AG08396 (cell line): ENCODE measurements around the gene UBXN7.
"Not testable (repeated sequence)": the region's sequence is repeated elsewhere in the genome, so short reads cannot be mapped to it uniquely, and the experiment has no call there.

Experiments used
- DNase-seq: peaks from one replicate; pipeline ENCODE4 v3.0.0; 2012; ENCODE audit warnings: low spot score, mixed read lengths

Gene UBXN7

DNA sequence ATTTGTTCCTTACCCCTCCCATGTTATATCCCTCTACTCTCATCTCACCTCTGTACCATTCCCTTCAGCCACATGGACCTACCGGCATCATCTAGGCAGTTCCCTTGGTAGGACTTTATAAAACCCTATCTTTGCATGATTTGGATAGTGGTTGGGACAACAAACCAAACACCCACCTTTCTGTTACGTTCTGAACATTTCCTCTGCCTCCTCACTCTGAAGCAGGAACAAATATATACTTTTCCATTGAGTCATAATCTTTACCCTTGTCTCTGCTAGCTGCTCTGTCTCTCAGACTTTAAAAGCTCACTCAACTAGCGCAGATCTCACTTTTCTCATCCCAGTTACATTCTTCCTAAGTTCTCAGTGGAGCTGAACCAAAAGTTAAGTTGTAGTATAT, 17.8 kb downstream of the UBXN7 start:
- DNase-seq, result peak; percentile 14

DNA sequence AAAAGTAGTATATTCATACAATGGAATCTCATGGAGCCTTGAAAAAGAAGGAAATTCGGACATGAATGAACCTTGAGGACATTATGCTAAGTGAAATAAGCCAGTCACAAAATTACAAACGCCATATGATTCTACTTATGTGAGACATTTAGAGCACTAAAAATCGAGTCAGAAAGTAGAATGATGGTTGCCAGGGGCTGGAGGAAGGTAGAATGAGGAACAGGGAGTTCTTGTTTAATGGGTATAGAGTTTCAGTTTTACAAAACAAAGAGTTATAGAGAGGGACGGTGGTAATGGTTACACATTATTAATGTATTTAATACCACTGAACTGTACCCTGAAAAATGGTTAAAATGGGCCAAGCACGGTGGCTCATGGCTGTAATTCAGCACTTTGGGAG, 19.5 kb downstream of the UBXN7 start:
- no peak for DNase-seq

DNA sequence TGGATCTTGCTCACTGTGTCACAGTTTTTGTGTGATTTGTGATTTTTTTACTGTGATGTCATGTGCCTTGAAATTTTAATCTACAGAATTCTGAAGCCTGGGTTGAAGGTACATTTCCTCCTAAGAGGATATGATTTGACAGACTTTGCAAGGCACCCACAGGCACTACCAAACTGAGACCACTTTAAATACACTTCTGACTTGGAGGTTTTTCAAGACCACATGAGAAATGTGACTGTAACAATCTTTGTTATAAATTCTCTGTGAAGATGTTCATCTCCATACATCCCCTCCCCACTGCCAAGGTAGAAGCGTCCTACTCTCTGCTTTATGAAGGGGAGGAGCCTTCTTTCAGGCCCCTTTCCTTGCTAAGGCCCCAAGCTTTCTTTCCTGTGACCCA, 22.8 kb downstream of the UBXN7 start:
- no peak for DNase-seq

DNA sequence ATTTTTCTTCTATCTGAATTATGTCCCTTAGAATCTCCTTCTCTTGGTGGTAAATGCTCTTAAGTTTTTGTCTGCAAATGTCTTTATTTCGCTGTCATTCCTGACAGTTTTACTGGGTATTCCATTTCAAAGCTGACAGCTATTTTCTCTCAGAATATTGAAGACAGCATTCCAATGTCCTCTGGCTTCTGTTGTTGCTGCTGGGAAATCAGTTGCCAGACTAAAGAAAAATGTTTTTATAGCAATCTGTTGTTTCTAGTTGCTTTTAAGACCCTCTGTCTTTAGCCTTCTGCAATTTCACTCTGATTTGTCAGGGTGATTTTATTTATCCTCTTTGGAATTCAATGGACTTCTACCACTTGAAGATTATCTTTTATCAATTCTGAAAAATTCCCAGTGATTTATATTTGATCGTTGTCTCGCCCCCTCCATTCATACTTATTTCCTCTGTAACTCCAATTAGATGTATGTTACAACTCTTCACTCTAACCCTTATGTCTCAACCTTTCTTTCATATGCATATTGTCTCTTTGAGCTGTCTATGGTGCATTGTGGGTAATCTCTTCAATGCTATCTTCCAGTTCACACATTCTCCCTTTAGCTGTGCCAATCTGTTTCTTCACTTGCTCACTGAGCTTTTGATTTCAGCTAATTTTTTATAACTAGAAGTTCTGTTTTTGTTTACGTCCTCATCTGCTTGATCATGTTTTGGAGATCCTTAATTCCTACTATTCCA, 23.5 kb downstream of the UBXN7 start:
- DNase-seq, result no peak

DNA sequence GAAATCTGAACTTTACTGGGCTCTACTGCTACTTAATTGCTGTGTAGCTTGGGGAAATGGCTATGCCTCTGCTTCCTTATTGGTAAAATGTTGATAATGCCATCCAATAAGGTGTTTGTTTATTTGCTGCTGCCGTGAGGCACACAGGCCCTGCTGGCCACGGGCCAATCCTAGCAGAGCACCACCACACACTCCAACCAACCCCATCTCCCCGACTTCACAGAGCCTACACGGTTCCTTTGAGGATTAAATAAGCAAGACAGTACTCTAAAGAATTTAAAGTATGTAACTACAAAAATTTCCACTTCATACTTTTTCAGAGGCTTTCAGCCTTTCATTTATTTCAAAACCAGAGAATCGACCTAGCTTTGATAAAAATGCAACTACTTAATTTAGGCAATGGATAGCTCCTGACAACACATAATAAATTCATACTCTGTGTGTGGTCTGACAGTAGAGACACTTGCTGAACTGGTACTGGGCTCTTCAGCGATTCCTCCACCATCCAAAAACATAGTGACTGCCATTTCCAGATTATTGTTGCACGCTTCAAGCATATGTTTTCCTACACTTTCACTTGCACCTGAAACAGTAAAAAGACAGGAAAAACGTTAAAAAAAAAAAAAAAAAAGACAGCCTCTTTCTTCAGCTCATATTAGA, 25.3 kb downstream of the UBXN7 start:
- peak; percentile 86 for DNase-seq

DNA sequence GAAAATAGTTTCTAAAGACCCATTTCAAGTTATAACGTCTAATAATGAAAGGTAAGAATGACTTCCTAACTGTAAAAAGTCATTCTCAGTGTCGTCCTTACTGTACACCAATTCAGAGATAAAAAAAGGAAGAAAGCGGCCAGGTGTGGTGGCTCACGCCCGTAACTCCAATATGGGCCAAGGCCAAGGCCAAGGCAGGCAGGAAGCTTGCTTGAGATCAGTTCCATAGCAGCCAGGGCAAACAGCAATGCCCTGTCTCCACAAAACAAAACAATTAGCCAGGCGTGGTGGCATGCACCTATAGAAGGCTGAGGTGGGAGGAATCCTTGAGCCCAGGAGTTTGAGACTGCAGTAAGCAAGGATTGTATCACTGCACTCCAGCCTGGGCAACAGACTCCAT, 31.9 kb downstream of the UBXN7 start:
- no peak for DNase-seq

DNA sequence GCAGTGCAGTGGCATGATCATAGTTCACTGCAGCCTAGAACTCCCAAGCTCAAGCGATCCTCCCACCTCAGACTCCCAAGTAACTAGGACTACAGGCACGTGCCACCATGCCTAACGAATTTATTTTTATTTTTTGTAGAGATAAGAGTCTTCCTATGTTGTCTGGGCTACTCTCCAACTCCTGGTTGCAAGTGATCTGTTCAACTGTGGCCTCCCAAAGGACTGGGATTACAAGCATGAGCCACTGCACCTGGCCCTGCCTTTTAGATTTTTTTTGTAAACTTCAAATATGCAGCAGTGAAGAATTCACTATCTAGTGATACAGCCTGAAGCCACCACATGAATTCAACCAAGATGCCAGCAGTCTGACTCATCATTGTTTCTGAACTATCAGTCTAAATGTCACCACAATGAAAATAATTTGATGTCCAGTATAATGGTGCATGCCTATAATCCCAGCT, 32.7 kb downstream of the UBXN7 start:
- peak; percentile 48 for DNase-seq

DNA sequence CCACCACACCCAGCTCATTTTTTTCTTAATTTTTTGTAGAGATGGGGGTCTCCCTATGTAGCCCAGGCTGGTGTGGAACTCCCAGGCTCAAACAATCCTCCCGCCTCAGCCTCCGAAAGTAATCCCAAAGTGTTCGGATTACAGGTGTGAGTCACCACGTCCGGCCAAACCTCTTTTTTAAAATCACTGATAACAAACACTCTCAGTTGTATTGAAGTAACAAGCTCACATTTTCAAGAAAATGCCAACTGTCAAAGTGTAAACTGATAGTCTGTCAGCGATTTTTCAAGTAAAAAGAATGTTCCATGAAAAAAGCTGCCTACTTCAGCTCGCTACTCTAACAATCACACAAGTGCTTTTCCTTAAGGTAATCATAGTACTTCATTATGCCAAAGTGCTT, 33.4 kb downstream of the UBXN7 start:
- no peak for DNase-seq

DNA sequence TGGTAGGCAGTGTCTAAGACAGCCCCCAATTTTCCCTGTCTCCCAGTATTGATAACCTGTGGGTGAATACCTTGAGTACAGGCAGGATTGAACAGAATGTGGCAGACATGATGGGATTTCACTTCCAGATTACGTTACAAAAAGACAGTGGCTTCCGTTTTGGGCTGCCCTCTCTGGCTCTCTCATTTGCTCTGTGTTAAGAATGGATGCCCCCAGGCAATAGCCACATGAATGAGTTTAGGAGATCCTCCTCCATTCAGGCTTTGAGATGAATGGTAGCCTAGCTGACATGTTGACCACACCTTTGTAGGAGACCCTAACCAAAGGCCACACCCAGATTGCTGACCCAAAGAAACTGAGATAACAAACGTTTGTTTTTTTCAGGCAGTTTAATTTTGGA, 34.3 kb downstream of the UBXN7 start:
- DNase-seq, result no peak

DNA sequence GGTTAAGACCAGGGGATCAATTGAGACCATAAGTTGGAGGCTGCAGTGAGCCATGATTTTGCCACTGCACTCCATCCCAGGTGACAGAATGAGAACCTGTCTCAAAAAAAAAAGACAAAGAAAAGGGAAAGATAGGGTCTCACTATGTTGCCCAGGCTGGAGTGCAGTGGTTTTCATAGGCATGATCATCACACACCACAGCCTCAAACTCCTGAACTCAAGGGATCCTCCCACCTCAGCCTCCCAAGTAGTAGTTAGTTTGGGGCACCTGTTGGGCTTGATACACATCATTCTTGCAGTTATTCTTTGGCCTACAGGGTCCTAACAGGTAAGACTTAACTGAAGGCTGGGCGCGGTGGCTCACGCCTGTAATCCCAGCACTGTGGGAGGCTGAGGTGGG, 42.1 kb downstream of the UBXN7 start:
- no peak for DNase-seq

DNA sequence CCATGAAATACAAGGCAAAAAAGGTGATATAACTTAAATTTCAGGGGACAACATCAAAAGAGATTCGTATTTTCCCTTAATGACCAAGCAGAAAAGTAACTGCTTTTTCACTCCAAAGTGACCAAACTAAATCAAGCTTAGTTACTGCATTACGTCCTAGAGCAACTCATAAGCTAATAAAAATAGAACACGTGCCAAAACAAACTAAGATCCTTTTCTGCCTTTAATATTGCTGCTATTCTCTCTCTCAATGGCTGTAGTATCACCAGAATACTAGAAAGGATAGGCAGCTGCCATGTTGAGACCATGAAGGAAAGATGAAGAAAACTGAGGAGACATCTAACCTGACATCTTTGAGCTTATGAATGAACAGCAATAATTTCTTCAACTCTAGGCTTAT, 43.3 kb downstream of the UBXN7 start:
- peak; percentile 13 for DNase-seq

DNA sequence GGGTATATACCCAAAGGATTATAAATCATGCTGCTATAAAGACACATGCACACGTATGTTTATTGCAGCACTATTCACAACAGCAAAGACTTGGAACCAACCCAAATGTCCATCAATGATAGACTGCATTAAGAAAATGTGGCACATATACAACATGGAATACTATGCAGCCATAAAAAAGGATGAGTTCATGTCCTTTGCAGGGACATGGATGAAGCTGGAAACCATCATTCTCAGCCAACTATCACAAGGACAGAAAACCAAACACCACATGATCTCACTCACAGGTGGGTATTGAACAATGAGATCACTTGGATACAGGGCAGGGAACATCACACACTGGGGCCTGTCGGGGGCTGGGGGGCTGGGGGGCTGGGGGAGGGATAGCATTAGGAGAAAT, 44.3 kb downstream of the UBXN7 start:
- DNase-seq, result not testable (repeated sequence)

DNA sequence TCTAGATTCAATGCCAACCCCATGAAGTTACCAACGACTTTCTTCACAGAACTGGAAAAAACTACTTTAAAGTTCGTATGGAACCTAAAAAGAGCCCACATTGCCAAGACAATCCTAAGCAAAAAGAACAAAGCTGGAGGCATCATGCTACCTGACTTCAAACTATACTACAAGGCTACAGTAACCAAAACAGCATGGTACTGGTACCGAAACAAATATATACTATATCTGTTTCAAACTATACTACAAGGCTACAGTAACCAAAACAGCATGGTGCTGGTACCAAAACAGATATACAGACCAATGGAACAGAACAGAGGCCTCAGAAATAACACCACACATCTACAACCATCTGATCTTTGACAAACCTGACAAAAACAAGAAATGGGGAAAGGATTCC, 45.4 kb downstream of the UBXN7 start:
- not testable (repeated sequence) for DNase-seq

DNA sequence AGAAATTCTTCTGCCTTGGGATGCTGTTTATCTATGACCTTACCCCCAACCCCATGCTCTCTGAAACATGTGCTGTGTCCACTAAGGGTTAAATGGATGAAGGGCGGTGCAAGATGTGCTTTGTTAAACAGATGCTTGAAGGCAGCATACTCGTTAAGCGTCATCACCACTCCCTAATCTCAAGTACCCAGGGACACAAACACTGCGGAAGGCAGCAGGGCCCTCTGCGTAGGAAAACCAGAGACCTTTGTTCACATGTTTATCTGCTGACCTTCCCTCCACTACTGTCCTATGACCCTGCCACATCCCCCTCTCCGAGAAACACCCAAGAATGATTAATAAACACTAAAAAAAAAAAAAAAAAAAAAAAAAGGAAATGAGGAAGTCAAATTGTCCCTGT, 46.2 kb downstream of the UBXN7 start:
- not testable (repeated sequence) for DNase-seq

DNA sequence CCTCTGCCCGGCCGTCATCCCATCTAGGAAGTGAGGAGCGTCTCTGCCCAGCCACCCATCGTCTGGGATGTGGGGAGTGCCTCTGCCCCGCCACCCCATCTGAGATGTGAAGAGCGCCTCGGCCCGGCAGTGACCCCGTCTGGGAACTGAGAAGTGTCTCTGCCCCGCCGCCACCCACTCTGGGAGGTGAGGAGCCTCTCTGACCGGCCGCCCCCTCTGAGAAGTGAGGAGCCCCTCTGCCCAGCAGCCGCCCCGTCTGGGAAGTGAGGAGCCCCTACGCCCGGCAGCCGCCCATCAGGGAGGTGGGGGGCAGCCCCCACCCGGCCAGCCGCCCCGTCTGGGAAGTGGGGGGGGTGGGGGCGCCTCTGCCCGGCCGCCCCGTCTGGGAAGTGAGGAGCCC, 46.8 kb downstream of the UBXN7 start:
- not testable (repeated sequence) for DNase-seq

DNA sequence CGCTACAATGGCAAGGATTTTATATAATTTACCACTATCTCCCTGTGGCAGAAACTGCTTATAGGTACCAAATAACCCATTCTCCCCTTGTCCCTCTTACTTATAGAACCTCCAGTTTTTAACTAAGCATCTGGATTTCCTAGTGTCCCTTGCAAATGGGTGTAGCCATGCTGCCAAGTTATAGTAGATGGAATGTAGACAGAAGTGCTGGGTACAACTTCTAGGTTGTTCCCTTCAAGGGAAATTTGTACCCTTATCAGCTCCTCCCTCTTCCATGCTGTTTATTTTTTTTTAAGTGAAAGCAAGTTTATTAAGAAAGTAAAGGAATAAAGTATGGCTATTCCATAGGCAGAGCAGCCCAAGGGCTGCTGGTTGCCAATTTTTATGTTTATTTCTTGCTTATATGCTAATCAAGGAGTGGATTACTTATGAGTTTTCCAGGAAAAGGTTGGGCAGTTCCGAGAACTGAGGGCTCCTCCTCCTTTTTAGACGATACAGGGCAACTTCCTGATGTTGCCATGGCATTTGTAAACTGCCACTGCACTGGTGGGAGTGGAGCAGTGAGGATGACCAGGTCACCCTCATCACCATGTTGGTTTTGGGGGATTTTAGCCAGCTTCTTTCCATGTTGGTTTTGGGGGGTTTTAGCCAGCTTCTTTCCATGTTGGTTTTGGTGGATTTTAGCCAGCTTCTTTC, 53.9 kb downstream of the UBXN7 start:
- no peak for DNase-seq

DNA sequence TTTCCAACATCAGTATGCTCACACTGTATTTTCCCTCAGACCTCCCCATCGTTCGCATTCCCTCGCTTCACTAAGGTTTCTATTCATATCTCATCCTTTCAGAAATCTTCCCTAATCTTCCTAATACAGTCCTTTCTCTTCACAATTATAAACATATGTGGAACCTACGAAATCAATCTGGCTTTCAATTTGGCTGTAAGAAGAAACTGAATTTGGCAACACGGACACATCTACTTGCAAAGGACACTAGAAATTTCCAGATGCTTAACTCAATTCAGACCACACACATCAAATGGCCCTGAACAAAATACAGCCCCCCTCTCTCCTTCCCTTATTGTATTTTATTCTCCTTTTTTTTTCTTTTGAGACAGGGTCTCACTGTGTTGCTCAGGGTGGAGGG, 54.9 kb downstream of the UBXN7 start:
- DNase-seq, result no peak

DNA sequence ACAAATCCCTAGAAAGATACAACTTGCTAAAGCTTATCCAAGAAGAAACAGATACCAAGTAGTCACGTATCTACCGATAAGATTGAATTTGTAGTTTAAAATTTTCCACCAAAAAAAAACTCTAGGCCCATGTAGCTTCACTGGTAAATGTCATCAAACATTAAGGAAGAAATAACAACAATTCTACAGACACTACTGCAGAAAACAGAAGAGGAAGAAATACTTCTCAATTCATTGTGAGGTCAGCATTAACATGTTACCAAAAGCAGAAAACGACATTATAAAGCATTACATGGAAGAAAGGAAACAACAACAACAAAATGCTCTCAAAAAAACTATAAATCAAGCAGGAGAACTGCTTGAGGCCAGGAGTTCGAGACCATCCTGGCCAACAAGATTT, 66.5 kb downstream of the UBXN7 start:
- DNase-seq, result no peak

DNA sequence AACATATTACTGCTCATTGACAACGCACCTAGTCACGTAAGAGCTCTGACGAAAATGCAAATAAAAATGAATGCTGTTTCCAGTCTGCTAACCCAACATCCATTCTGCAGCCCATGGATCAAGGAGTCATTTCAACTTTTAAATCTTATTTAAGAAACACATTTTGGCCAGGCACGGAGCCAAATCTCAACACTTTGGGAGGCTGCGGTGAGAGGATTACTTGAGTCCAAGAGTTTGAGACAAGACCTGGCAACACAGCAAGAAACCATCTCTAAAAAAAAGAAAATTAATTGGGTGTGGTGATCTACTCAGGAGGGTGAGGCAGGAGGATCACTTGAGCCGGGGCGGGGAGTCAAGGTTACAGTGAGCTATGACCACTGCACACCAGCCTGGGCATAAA, 71.6 kb downstream of the UBXN7 start:
- DNase-seq, result no peak

DNA sequence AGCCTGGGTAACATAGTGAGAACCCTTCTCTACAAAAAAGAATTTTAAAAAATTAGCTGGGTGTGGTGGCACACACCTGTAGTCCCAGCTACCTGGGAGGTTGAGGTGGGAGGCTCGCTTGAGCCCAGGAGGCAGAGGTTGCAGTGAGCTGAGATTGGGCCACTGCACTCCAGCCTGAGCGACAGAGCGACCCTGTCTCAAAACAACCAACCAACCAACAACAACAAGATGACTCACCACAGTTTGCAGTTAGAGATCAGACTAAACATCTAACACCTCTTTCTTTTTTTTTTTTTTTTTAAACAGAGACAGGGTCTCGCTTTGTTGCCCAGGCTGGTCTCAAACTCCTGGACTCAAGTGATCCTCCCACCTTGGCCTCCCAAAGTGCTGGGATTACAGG, 73.7 kb downstream of the UBXN7 start:
- DNase-seq, result not testable (repeated sequence)

DNA sequence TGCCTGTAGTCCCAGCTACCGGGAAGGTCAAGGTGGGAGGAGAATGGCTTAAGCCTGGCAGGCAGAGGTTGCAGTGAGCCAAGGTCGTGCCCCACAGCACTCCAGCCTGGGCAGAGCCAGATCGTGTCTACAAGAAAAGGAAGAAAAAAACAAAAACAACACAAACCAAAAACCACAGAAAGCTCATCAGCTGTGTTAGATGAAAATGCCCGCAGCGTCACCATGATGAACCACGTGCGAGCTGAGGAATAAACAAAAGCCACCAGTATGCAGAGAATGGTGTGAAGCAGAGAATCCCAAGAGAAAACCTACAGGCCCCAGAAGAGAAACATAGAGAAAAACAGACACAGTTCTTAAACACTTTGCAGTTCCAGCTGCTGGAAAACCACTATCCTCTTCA, 74.3 kb downstream of the UBXN7 start:
- no peak for DNase-seq

DNA sequence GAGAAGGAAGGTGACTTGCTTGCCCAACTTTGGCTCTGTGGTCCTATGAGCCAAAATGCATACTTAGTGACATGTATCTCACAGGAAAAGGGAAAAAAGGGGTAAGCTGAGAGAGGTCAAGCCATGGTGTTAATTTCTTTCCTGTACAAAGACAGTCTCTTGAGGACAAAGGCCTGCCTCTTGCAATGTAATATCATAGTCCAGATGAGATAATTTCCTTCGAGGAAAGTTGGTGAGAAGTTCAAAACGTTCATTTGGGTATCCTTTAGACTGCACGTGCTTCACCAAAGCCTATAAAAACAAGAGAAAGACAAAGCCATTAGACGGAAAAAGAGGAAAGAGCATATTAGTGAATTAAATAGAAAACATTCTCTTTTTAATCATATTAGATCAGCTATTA, 75.7 kb downstream of the UBXN7 start:
- no peak for DNase-seq

DNA sequence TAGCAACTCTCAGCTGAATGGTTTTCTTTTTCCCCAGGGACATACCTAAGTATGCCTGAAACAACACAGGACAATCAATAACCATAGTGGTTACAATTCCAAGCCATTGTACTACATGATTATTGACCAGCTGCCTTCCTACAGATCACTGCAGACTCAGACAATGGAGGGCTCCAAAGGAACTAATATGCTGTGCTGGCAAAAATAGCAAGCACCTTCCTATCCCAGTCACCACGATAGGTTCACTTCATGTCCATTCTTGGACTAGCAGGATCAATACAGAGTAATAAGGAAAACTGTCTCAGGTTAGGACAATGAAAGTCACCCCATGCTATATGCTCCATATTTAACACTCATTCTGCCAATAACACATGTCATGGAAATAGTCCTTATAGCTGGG, 76.6 kb downstream of the UBXN7 start:
- no peak for DNase-seq
